Measurements from ENCODE around the gene CD248. TPM values are rescaled to one million over a fixed set of nuclear protein-coding genes. Genes with fewer than 3 reads are reported as not detected.

CD248 gene
- total and polyA plus RNA-seq, 2 donors (not counting 1 experiment from before 2014, with no cell fraction given), result 0.40 to 0.96 TPM

- ChIA-PET POLR2A (interaction anchor here (0.7 kb wide), 1 partner anchor 8 kb away, joined by 3 read pairs; no protein-coding TSS in a partner anchor), CTCF (interaction anchor here (1.0 to 3.1 kb wide), 3 partner anchors 10 to 46 kb away, joined by 3 to 13 read pairs (median 4); no protein-coding TSS in a partner anchor)
- Histone ChIP-seq H4K20me1 (ENCODE audit: control insufficient read depth, insufficient read depth, low read length, poor library complexity, severe bottlenecking) (peaks cover 53% of the 10 kb centered on the region), H3K79me2 (ENCODE audit: control insufficient read depth, insufficient read depth, low read length) (peaks cover 28% of the 10 kb centered on the region), H3K27ac (ENCODE audit: low read length in 2 of 2) (no peak overlapping the region), H3K4me1 (ENCODE audit: control insufficient read depth in 2 of 2, insufficient read depth in 2 of 2, low read length in 2 of 2) (peaks cover 22 to 40% of the 10 kb centered on the region in 2 donors), H3K4me3 (ENCODE audit: control extremely low read depth in 1 of 5, extremely low read depth in 1 of 5, insufficient read depth in 1 of 5, low read depth in 2 of 5, low read length in 4 of 5) (no peak overlapping the region), H2AFZ (ENCODE audit: insufficient read depth, low read depth, low read length, poor library complexity, severe bottlenecking) (no peak overlapping the region), H3K27me3 (replicated peaks in 1 of 4; ENCODE audit: control extremely low read depth in 1 of 4, control insufficient read depth in 3 of 4, insufficient read depth in 4 of 4, low read length in 3 of 4) (peaks cover 0 to 9% (median 3%) of the 10 kb centered on the region in 4 experiments), H3K36me3 (replicated peaks in 1 of 2; ENCODE audit: control extremely low read depth in 1 of 2, control insufficient read depth in 1 of 2, extremely low read depth in 1 of 2, insufficient read depth in 2 of 2, low read length in 1 of 2) (peaks cover 0 to 49% of the 10 kb centered on the region in 2 experiments), H3K4me2 (replicated peaks; ENCODE audit: low read depth, low read length, poor library complexity, severe bottlenecking) (no peak overlapping the region), H3K9me3 (ENCODE audit: control extremely low read depth in 1 of 3, control insufficient read depth in 2 of 3, insufficient read depth in 1 of 3, low read length in 2 of 3) (no peaks in the 10 kb centered on the region), H3K9ac (ENCODE audit: low read length) (no peak overlapping the region)
- intact Hi-C loops (cut with micrococcal nuclease), result no loop called here
- ATAC-seq (ENCODE audit: low read depth) (no peak), DNase-seq (no peak)
- Mint-ChIP-seq H3K9me3 (ENCODE audit: insufficient read depth) (no peaks in the 10 kb centered on the region), H3K4me1 (peaks cover 41% of the 10 kb centered on the region), H3K4me3 (no peak overlapping the region), H3K27ac (no peak overlapping the region), H3K27me3 (no peaks in the 10 kb centered on the region)
- 84% methylated on average over 14 of the region's 14 CpGs for WGBS (ENCODE audit: insufficient coverage)
- TF ChIP-seq CTCF (IDR thresholded peaks at IDR 0.05) (no peak), EZH2 (IDR thresholded peaks at IDR 0.05; ENCODE audit: borderline replicate concordance, insufficient read depth, low read depth, low read length, poor library complexity, severe bottlenecking) (no peak)
Observed at GRCh38 chr11:66339686-66340483, 23.0 kb upstream of the CD248 start.

GRCh38 chr11:66339162-66339675 is 22.4 kb upstream of the CD248 start:
- H3K4me2 ChIP-seq (replicated peaks; ENCODE audit: low read depth, low read length, poor library complexity, severe bottlenecking), result no peak overlapping the region
- TF ChIP-seq EZH2 (IDR thresholded peaks at IDR 0.05; ENCODE audit: borderline replicate concordance, insufficient read depth, low read depth, low read length, poor library complexity, severe bottlenecking) (no peak), CTCF (IDR thresholded peaks at IDR 0.05) (no peak)
- peaks cover 0 to 9% (median 3%) of the 10 kb centered on the region in 4 experiments for H3K27me3 ChIP-seq (replicated peaks in 1 of 4; ENCODE audit: control extremely low read depth in 1 of 4, control insufficient read depth in 3 of 4, insufficient read depth in 4 of 4, low read length in 3 of 4)
- peaks cover 48% of the 10 kb centered on the region for H4K20me1 ChIP-seq (ENCODE audit: control insufficient read depth, insufficient read depth, low read length, poor library complexity, severe bottlenecking)
- Mint-ChIP-seq H3K4me3 (no peak overlapping the region), H3K27ac (no peak overlapping the region), H3K4me1 (peaks cover 35% of the 10 kb centered on the region), H3K27me3 (no peaks in the 10 kb centered on the region), H3K9me3 (ENCODE audit: insufficient read depth) (no peaks in the 10 kb centered on the region)
- no peaks in the 10 kb centered on the region for H3K9me3 ChIP-seq (ENCODE audit: control extremely low read depth in 1 of 3, control insufficient read depth in 2 of 3, insufficient read depth in 1 of 3, low read length in 2 of 3)
- no peak overlapping the region for H3K4me3 ChIP-seq (ENCODE audit: control extremely low read depth in 1 of 5, extremely low read depth in 1 of 5, insufficient read depth in 1 of 5, low read depth in 2 of 5, low read length in 4 of 5)
- H3K4me1 ChIP-seq (ENCODE audit: control insufficient read depth in 2 of 2, insufficient read depth in 2 of 2, low read length in 2 of 2), result peaks cover 19 to 36% of the 10 kb centered on the region in 2 donors
- H2AFZ ChIP-seq (ENCODE audit: insufficient read depth, low read depth, low read length, poor library complexity, severe bottlenecking), result no peak overlapping the region
- DNase-seq (no peak), ATAC-seq (ENCODE audit: low read depth) (no peak)
- H3K79me2 ChIP-seq (ENCODE audit: control insufficient read depth, insufficient read depth, low read length), result peaks cover 22% of the 10 kb centered on the region
- POLR2A ChIA-PET, result interaction anchor here (0.7 kb wide), 1 partner anchor 9 kb away, joined by 3 read pairs; no protein-coding TSS in a partner anchor
- H3K27ac ChIP-seq (ENCODE audit: low read length in 2 of 2), result no peak overlapping the region
- WGBS (ENCODE audit: insufficient coverage), result 97% methylated on average over 5 of the region's 6 CpGs
- CTCF ChIA-PET, result interaction anchor here (1.0 kb wide), 1 partner anchor 47 kb away, joined by 3 read pairs; no protein-coding TSS in a partner anchor
- peaks cover 0 to 49% of the 10 kb centered on the region in 2 experiments for H3K36me3 ChIP-seq (replicated peaks in 1 of 2; ENCODE audit: control extremely low read depth in 1 of 2, control insufficient read depth in 1 of 2, extremely low read depth in 1 of 2, insufficient read depth in 2 of 2, low read length in 1 of 2)
- intact Hi-C loops (cut with micrococcal nuclease), result no loop called here
- no peak overlapping the region for H3K9ac ChIP-seq (ENCODE audit: low read length)
